SK-N-SH treated with all-trans-retinoic acid at 6 μM for 48 hours (cell line): Measurements from ENCODE around the gene ANXA7.
"Not testable (repeated sequence)": the region's sequence is repeated elsewhere in the genome, so short reads cannot be mapped to it uniquely, and the experiment has no call there.

Experiments used
- ATAC-seq: fragments of 200-7000 bp; cut with Tn5 transposase; 3 replicates; pipeline ENCODE4 v1.9.1; 2020; ENCODE audit warnings: mild to moderate bottlenecking, moderate library complexity
- BACH2 ChIP-seq: fragments of 250-450 bp; sonication (Bioruptor Pico); IDR thresholded peaks from 2 replicates; pipeline ENCODE4 v1.9.0; 2021; ENCODE audit warnings: mild to moderate bottlenecking, borderline replicate concordance
- CSDC2 ChIP-seq: fragments of 250-450 bp; sonication (Bioruptor Pico); IDR thresholded peaks from 2 replicates; pipeline ENCODE4 v1.5.0; 2020; ENCODE audit warnings: mild to moderate bottlenecking, moderate library complexity
- ESRRG ChIP-seq: fragments of 250-450 bp; sonication (Bioruptor Pico); IDR thresholded peaks from 2 replicates; pipeline ENCODE4 v1.6.1; 2021; ENCODE audit warnings: mild to moderate bottlenecking
- GLIS3 ChIP-seq: fragments of 250-450 bp; sonication (Bioruptor Pico); IDR thresholded peaks from 2 replicates; pipeline ENCODE4 v1.5.0; 2020; ENCODE audit warnings: mild to moderate bottlenecking, moderate library complexity
- ISL1 ChIP-seq: fragments of 250-450 bp; sonication (Bioruptor Pico); IDR thresholded peaks from 2 replicates; pipeline ENCODE4 v2.1.2; 2022; ENCODE audit warnings: mild to moderate bottlenecking, moderate library complexity
- OSR1 ChIP-seq: fragments of 250-450 bp; sonication (Bioruptor Pico); IDR thresholded peaks from 2 replicates; pipeline ENCODE4 v1.8.0; 2022; ENCODE audit warnings: moderate library complexity, mild to moderate bottlenecking, inconsistent platforms
- PPARA ChIP-seq: fragments of 250-450 bp; sonication (Bioruptor Pico); IDR thresholded peaks from 2 replicates; pipeline ENCODE4 v1.5.0; 2020; ENCODE audit warnings: mild to moderate bottlenecking, borderline replicate concordance
- RARB ChIP-seq: fragments of 250-450 bp; sonication (Bioruptor Pico); IDR thresholded peaks from 2 replicates; pipeline ENCODE4 v1.8.0; 2021; ENCODE audit warnings: mild to moderate bottlenecking, moderate library complexity
- TCF4 ChIP-seq: fragments of 250-450 bp; sonication (Bioruptor Pico); IDR thresholded peaks from 2 replicates; pipeline ENCODE4 v1.8.0; 2021; ENCODE audit warnings: mild to moderate bottlenecking, moderate library complexity, borderline replicate concordance
- TOX ChIP-seq: fragments of 250-450 bp; sonication (Bioruptor Pico); IDR thresholded peaks from 2 replicates; pipeline ENCODE4 v1.8.0; 2021; ENCODE audit warnings: mild to moderate bottlenecking, moderate library complexity, borderline replicate concordance
- ZC3H10 ChIP-seq: fragments of 250-450 bp; sonication (Bioruptor Pico); IDR thresholded peaks from 2 replicates; pipeline ENCODE4 v1.5.1; 2021; ENCODE audit warnings: mild to moderate bottlenecking, moderate library complexity
- ZFP3 ChIP-seq: fragments of 250-450 bp; sonication (Bioruptor Pico); IDR thresholded peaks from 2 replicates; pipeline ENCODE4 v1.5.0; 2020; ENCODE audit warnings: mild to moderate bottlenecking, moderate library complexity
- ZFP30 ChIP-seq: fragments of 450-650 bp; formaldehyde crosslinking; IDR thresholded peaks from 2 replicates; pipeline ENCODE4 v1.5.0; 2022; ENCODE audit warnings: mild to moderate bottlenecking, moderate library complexity
- ZNF565 ChIP-seq: fragments of 450-650 bp; formaldehyde crosslinking; conservative IDR thresholded peaks from 2 replicates; pipeline ENCODE4 v1.5.0; 2020; ENCODE audit warnings: low read depth, mild to moderate bottlenecking, moderate library complexity
- ZNF70 ChIP-seq: fragments of 450-650 bp; formaldehyde crosslinking; IDR thresholded peaks from 2 replicates; pipeline ENCODE4 v1.5.0; 2020; ENCODE audit warnings: mild to moderate bottlenecking, moderate library complexity
- ZNF8 ChIP-seq: fragments of 450-650 bp; formaldehyde crosslinking; IDR thresholded peaks from 2 replicates; pipeline ENCODE4 v1.5.0; 2020; ENCODE audit warnings: mild to moderate bottlenecking, moderate library complexity
- TF ChIP-seq, protein P1 (sequence below): fragments of 250-450 bp; sonication (Bioruptor Pico); IDR thresholded peaks from 2 replicates; pipeline ENCODE4 v1.8.0; 2021; ENCODE audit warnings: low read depth, mild to moderate bottlenecking, moderate library complexity, borderline replicate concordance
- TF ChIP-seq, protein P2 (sequence below): fragments of 250-450 bp; sonication (Bioruptor Pico); IDR thresholded peaks from 2 replicates; pipeline ENCODE4 v1.5.1; 2020; ENCODE audit warnings: low read depth, mild to moderate bottlenecking, moderate library complexity
- TF ChIP-seq, protein P3 (sequence below): fragments of 250-450 bp; sonication (Bioruptor Pico); IDR thresholded peaks from 2 replicates; pipeline ENCODE4 v1.5.1; 2021; ENCODE audit warnings: mild to moderate bottlenecking, moderate library complexity
- TF ChIP-seq, protein P4 (sequence below): fragments of 250-450 bp; sonication (Bioruptor Pico); IDR thresholded peaks from 2 replicates; pipeline ENCODE4 v1.8.0; 2020; ENCODE audit warnings: mild to moderate bottlenecking, moderate library complexity, borderline replicate concordance
- TF ChIP-seq, protein P5 (sequence below): fragments of 250-450 bp; sonication (Bioruptor Pico); IDR thresholded peaks from 2 replicates; pipeline ENCODE4 v1.5.0; 2020; ENCODE audit warnings: mild to moderate bottlenecking, moderate library complexity

ANXA7 gene

DNA sequence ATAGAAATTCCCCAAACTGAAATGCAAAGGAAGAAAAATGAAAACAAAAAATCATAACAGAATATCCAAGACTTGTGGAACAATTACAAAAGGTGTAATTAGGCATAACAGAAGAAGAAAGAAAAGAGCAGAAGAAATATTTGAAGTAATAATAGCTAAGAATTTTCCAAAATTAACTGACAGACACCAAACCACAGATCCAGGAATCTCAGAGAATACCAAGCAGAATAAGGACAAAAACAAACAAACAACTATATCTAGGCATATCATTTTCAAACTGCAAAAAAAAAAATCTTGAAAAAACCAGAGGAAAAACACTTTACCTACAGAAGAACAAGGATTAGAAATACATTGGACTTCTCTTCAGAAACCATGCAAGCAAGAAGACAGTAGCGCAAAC is 80.7 kb downstream of the ANXA7 start:
- ATAC-seq: no peak
- TF ChIP-seq, protein P1, sequence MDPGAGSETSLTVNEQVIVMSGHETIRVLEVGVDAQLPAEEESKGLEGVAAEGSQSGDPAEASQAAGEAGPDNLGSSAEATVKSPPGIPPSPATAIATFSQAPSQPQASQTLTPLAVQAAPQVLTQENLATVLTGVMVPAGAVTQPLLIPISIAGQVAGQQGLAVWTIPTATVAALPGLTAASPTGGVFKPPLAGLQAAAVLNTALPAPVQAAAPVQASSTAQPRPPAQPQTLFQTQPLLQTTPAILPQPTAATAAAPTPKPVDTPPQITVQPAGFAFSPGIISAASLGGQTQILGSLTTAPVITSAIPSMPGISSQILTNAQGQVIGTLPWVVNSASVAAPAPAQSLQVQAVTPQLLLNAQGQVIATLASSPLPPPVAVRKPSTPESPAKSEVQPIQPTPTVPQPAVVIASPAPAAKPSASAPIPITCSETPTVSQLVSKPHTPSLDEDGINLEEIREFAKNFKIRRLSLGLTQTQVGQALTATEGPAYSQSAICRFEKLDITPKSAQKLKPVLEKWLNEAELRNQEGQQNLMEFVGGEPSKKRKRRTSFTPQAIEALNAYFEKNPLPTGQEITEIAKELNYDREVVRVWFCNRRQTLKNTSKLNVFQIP (CRISPR knock-in tag): no peak
- TF ChIP-seq TCF4 (no peak), ISL1 (CRISPR knock-in tag) (no peak), ZNF8 (CRISPR knock-in tag) (no peak), ZNF565 (CRISPR knock-in tag) (no peak), ZC3H10 (CRISPR knock-in tag) (no peak), BACH2 (CRISPR knock-in tag) (no peak), GLIS3 (CRISPR knock-in tag) (no peak), ZNF70 (CRISPR knock-in tag) (no peak), ZFP3 (CRISPR knock-in tag) (no peak), OSR1 (CRISPR knock-in tag) (no peak), CSDC2 (CRISPR knock-in tag) (no peak), ZFP30 (CRISPR knock-in tag) (no peak), RARB (CRISPR knock-in tag) (no peak), ESRRG (CRISPR knock-in tag) (no peak), TOX (CRISPR knock-in tag) (no peak)
- TF ChIP-seq, protein P2, sequence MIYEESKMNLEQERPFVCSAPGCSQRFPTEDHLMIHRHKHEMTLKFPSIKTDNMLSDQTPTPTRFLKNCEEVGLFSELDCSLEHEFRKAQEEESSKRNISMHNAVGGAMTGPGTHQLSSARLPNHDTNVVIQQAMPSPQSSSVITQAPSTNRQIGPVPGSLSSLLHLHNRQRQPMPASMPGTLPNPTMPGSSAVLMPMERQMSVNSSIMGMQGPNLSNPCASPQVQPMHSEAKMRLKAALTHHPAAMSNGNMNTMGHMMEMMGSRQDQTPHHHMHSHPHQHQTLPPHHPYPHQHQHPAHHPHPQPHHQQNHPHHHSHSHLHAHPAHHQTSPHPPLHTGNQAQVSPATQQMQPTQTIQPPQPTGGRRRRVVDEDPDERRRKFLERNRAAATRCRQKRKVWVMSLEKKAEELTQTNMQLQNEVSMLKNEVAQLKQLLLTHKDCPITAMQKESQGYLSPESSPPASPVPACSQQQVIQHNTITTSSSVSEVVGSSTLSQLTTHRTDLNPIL (CRISPR knock-in tag): no peak
- TF ChIP-seq, protein P3, sequence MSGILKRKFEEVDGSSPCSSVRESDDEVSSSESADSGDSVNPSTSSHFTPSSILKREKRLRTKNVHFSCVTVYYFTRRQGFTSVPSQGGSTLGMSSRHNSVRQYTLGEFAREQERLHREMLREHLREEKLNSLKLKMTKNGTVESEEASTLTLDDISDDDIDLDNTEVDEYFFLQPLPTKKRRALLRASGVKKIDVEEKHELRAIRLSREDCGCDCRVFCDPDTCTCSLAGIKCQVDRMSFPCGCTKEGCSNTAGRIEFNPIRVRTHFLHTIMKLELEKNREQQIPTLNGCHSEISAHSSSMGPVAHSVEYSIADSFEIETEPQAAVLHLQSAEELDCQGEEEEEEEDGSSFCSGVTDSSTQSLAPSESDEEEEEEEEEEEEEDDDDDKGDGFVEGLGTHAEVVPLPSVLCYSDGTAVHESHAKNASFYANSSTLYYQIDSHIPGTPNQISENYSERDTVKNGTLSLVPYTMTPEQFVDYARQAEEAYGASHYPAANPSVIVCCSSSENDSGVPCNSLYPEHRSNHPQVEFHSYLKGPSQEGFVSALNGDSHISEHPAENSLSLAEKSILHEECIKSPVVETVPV (CRISPR knock-in tag): no peak
- TF ChIP-seq, protein P4, sequence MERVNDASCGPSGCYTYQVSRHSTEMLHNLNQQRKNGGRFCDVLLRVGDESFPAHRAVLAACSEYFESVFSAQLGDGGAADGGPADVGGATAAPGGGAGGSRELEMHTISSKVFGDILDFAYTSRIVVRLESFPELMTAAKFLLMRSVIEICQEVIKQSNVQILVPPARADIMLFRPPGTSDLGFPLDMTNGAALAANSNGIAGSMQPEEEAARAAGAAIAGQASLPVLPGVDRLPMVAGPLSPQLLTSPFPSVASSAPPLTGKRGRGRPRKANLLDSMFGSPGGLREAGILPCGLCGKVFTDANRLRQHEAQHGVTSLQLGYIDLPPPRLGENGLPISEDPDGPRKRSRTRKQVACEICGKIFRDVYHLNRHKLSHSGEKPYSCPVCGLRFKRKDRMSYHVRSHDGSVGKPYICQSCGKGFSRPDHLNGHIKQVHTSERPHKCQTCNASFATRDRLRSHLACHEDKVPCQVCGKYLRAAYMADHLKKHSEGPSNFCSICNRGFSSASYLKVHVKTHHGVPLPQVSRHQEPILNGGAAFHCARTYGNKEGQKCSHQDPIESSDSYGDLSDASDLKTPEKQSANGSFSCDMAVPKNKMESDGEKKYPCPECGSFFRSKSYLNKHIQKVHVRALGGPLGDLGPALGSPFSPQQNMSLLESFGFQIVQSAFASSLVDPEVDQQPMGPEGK (CRISPR knock-in tag): no peak
- TF ChIP-seq, all 23 proteins: peak for 0

DNA sequence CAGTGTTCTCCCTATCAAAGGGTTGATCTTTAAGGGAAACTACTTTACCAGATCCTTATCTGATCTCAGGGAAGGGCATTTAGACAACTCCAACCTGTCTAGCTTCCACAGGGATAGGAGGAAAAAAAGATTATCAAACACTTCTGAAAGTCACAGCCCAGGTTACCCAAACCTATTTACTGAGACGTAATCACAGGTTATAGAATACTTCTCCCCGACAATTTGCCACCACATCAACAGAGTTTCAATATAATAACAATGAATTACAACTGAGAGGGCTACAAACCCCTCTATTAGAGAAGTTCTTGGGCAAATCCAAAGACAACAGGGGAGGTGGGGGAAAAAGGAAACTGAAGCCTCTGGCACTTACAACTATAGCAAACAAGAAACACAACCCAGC is 81.5 kb downstream of the ANXA7 start:
- ATAC-seq: no peak
- TF ChIP-seq, protein P1 (CRISPR knock-in tag): no peak
- TF ChIP-seq PPARA (no peak), ZFP3 (CRISPR knock-in tag) (no peak), TOX (CRISPR knock-in tag) (no peak), OSR1 (CRISPR knock-in tag) (no peak), ZNF8 (CRISPR knock-in tag) (no peak), ZFP30 (CRISPR knock-in tag) (no peak), ZC3H10 (CRISPR knock-in tag) (no peak)
- TF ChIP-seq, protein P3 (CRISPR knock-in tag): no peak
- TF ChIP-seq, protein P4 (CRISPR knock-in tag): no peak
- TF ChIP-seq, protein P5, sequence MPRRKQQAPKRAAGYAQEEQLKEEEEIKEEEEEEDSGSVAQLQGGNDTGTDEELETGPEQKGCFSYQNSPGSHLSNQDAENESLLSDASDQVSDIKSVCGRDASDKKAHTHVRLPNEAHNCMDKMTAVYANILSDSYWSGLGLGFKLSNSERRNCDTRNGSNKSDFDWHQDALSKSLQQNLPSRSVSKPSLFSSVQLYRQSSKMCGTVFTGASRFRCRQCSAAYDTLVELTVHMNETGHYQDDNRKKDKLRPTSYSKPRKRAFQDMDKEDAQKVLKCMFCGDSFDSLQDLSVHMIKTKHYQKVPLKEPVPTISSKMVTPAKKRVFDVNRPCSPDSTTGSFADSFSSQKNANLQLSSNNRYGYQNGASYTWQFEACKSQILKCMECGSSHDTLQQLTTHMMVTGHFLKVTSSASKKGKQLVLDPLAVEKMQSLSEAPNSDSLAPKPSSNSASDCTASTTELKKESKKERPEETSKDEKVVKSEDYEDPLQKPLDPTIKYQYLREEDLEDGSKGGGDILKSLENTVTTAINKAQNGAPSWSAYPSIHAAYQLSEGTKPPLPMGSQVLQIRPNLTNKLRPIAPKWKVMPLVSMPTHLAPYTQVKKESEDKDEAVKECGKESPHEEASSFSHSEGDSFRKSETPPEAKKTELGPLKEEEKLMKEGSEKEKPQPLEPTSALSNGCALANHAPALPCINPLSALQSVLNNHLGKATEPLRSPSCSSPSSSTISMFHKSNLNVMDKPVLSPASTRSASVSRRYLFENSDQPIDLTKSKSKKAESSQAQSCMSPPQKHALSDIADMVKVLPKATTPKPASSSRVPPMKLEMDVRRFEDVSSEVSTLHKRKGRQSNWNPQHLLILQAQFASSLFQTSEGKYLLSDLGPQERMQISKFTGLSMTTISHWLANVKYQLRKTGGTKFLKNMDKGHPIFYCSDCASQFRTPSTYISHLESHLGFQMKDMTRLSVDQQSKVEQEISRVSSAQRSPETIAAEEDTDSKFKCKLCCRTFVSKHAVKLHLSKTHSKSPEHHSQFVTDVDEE (CRISPR knock-in tag): no peak
- TF ChIP-seq, protein P2 (CRISPR knock-in tag): no peak

DNA sequence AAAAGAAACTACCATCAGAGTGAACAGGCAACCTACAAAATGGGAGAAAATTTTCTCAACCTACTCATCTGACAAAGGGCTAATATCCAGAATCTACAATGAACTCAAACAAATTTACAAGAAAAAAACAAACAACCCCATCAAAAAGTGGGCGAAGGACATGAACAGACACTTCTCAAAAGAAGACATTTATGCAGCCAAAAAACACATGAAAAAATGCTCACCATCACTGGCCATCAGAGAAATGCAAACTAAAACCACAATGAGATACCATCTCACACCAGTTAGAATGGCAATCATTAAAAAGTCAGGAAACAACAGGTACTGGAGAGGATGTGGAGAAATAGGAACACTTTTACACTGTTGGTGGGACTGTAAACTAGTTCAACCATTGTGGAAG is 85.3 kb downstream of the ANXA7 start:
- not testable (repeated sequence) for ATAC-seq

DNA sequence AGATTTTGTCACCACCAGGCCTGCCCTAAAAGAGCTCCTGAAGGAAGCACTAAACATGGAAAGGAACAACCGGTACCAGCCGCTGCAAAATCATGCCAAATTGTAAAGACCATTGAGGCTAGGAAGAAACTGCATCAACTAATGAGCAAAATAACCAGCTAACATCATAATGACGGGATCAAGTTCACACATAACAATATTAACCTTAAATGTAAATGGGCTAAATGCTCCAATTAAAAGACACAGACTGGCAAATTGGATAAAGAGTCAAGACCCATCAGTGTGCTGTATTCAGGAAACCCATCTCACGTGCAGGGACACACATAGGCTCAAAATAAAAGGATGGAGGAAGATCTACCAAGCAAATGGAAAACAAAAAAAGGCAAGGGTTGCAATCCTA is 88.6 kb downstream of the ANXA7 start:
- not testable (repeated sequence) for ATAC-seq
